HG02840 (cell line): ENCODE results near the gene PIGR.

Source experiments
- ATAC-seq: cut with Tn5 transposase; IDR thresholded peaks from one replicate; pipeline ENCODE4 v1.9.1; 2021; ENCODE audit warnings: mild to moderate bottlenecking, moderate library complexity, moderate number of reproducible peaks; ENCODE audit not compliant: unreplicated experiment, low FRiP score

PIGR gene, protein sequence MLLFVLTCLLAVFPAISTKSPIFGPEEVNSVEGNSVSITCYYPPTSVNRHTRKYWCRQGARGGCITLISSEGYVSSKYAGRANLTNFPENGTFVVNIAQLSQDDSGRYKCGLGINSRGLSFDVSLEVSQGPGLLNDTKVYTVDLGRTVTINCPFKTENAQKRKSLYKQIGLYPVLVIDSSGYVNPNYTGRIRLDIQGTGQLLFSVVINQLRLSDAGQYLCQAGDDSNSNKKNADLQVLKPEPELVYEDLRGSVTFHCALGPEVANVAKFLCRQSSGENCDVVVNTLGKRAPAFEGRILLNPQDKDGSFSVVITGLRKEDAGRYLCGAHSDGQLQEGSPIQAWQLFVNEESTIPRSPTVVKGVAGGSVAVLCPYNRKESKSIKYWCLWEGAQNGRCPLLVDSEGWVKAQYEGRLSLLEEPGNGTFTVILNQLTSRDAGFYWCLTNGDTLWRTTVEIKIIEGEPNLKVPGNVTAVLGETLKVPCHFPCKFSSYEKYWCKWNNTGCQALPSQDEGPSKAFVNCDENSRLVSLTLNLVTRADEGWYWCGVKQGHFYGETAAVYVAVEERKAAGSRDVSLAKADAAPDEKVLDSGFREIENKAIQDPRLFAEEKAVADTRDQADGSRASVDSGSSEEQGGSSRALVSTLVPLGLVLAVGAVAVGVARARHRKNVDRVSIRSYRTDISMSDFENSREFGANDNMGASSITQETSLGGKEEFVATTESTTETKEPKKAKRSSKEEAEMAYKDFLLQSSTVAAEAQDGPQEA

DNA sequence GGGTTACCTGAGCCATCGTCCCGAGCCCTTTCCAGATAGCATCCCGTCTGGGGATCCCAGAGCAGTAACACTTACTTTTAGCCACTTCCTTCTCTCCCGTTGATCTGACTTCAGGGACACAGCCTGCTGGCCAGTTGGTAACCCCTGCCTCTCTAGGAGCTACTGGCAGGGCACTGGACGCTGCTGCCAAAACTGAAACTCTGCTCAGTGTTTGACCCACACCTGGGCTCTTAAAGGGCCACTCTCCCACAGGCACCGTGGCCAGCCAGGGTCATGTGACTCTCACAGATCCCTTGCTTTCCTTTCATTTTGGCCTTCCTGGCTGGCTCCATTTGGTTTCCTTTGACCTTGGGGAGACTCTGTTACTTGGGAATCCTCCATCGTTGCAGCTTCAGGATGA, at the start of gene PIGR:
Gene PIGR (minus strand): TSS at position 206 of the 400 bp plus-strand sequence. CDS start 5,935 bp downstream, outside the sequence.
- no peak for ATAC-seq

DNA sequence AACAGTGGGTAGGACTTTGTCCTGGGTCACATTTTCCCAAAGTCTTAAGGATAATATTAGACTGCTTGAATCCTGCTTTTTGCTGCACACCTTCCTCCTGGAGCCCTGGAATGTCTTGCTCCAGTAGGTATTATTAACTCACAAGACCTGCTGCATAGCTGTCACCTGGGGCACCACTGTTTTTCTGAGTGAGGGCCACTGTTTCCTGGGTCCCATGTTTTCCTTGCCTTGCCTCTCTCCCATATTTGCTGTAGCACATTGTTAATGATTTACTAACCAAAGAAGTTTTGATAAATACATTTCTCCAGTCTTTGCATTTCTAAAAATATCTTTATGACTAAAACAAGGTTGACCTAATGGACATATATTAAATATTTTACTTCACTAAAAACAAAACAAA, 46.5 kb upstream of the PIGR start:
- no peak for ATAC-seq

DNA sequence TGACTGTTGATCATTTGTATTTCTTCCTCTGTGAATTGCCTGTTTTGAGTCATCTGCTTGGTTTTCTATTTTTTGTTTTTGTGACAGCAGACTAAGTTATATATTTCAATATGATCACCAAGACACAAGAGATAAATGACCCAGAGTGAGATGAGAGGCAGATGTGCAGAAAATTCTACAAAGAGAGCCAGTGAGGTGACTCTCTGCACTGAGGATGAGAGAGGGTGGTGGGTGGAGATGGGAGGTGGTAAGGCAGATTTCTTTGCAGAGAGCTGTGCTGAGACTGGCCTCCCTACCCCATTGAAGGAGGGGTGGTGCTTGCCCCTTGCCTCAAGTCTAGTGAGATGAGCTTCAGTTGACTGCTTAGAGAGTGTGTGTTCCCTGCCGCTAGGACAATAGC, 41.6 kb upstream of the PIGR start:
- ATAC-seq, result no peak

DNA sequence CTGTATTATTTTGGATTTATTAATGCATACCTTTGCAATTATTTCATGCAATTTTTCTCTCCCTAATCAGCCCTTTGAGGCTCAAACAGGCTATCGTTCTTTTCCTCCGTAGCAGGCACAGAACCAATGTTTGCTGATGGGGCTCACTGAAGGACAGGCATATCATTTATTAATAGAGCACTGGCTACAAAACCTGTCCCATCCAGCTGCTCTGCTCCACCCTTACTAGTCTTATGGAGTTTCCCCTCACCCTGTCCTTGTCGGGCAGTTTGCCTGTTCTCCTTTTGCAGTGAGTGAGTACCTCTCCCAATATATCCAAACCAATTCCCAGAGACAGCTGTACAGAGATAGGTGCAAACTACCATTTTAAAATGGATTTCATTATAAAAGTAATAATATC, 40.6 kb upstream of the PIGR start:
- no peak for ATAC-seq

DNA sequence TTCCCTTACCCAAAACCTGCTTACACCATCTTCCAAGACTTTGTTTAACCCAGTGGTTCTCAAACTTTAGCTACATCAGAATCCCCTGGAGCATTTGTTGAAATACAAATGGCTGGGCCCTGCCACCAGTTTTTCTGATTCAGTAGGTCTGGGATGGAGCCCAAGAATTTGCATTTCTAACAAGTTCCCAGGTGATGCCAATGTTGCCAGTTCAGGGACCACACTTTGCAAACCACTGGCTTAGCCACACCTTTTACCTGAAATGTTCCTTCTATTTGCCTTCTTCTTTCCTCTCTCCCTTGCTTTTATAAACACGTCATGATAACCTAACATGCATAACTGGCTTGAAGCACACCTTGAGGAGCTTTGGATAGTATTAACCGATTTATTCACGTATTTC, 40.1 kb upstream of the PIGR start:
- ATAC-seq, result no peak

DNA sequence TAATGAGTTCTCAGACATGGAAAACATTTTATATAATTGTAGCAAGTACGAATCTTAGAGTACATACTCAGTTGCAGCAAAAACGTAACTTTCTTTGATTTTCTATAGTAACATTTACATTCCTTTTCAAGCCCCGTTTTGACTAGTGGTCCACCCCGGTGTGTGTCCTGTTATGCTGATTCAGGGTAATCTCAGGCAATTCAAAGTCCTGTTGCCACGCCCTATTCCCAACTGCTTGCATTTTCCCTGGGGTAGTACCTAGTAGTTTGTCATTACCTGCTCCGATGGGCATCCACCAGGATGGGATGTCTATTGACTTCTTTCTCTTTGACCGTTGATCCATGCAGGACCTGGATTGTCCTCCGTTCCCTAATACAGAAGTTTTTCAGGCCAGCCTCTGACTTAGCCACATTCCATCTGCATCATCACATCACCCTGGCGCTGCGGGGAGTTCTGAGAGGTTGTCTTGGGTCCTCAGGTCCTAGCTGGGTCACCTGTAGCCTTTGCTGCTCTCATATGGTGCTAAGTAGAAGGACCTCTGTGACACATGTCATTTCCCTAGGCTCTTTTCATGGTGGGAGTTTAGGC, 39.0 kb upstream of the PIGR start:
- no peak for ATAC-seq

DNA sequence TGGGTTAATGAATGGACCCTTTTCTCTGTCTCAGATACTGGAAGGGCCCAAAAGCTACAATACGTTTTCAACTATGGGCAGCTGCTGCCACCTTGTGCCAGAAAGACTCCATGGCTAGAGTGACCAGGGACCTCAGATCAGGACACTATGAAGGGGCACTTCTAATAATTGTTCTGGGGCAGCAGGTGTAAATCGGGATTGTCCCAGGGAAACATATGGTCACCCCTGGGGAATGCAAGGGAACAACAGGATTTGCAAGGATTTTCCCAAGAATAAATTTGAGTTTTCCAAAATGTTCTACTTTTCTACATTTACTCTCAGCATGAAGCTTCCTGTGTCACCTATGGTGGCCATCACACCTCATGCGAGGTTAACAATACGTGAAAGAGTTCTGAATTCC, 36.0 kb upstream of the PIGR start:
- ATAC-seq, result no peak

DNA sequence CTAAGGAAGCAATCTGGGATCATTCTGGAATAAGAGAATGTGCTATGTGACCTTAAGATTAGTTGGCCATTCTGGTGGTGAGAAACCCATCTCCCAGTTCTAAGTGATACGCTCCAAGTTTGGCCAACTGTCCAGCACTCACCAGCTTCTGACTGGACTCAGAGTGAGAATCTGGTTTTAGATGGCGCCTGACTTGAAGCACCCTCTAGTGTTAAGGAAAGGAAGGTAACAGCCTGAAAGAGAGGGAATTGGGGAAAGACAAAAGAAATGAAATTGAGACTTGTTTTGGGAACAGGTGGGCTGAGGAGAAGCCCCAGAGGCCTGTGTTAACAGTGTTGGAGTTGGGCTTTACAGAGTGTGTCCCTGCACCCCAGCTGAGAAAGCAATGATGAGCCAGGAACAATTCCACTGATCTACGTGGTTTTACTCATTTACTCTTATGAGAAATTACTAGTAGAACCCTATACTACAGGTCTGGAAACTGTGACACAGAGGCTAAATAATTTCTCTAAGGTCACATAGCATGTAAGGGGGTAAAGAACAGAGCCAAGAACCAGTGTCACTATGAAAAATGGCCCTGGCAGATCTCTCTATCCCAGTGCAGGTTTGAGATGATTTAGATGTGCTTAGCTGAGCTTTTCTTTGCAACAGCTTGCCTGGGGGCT, 33.2 kb upstream of the PIGR start:
- no peak for ATAC-seq

DNA sequence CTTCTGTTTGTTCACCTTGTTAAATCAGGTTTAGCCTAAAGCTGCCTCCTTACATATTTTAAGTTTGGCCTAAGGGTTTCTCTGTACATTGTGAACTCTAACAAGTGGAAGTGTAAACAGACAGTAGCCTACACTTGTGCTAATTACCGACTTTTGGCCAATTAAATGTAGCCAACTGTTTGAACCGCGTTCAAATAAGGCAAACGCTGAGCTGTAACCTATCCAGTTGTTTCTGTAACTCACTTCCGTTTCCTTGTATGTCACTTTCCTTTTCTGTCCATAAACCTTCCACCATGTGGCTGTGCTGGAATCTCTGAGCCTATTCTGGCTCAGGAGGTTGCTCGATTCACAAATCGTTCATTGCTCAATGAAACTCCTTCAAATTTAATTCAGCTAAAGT, 32.0 kb upstream of the PIGR start:
- ATAC-seq, result no peak

DNA sequence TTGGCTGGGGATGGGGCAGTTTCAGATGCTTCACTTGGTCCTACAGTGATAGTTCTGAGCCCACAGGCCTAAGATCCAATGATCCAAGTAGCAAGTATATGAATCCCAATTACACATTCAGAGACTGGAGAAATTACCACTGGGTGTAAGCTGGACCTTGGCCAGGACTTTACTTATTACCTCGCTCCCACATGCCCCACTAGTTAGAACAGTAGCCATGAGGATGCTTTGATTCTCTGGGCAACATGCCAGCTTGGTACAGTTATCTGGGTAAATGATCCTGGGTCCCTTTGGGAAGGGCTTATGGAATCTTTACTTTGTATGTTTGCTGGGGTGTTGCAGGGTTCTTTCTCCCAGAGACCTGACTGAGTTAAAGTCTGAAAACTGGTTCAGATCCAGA, 29.0 kb upstream of the PIGR start:
- no peak for ATAC-seq

DNA sequence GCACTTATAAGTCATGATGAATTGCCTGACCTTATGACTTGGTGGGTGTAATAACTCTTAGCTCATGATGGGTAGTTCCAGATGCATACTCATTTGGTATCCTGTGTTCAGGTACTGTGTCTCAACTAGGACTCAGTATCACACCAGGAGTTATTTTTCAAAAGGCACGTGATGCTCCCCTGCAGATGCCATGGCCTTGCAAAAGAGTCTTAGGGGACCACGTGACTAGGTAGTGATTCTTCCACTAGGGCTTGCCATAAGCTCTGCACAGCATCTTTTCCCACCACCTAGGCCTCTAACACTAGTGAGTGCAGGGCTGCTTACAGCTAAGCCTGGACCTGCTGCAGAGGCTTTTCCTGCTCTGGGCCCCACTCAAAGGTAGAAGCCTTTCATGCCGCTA, 27.9 kb upstream of the PIGR start:
- ATAC-seq, result no peak

DNA sequence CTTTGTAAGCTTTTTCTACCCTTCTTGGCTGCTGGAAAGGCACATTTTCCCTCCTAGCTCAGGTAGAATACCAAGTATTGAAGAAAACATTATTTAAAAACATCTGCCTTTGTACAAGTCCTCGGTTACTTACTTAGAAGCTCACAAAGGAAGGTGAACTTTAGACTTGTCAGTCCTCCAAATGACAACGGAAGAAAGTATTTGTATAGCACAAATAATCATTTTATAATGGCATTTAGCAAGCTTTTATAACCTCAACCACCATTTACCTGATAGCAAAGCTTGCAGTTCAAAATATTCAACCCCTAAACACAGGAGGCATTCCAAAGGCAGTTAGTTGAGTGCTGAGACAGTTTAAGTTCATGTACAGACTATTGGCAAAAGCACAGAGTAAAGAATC, 26.5 kb upstream of the PIGR start:
- no peak for ATAC-seq

DNA sequence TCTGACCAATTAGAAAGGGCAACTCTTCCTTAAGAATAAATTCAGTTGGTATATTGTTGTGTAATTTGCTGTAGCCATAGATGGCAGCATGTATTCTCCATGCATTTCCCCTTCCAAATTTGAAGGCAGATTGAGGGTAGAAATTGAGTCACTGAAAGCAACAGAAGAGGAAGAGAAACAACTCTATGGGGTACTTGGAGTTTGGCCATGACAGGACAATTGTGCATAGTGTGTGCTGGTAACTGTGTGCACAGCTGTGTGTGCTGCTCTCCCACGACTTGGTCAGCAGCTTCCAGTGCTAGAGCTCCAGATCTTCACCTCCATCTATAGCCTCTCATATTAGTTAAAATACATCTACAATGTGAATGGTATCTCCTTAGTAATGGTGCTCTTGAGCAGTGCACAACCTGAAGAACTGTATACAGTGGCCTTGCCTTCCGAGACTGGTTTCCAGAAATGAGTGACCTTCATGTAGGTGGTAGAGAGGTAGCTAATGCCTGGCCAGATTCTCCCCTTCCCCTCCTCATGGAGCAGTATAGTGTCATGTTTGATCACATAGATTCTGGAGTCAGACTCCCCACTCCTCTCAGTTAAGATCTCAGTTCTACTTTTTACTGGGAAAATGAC, 24.9 kb upstream of the PIGR start:
- no peak for ATAC-seq

DNA sequence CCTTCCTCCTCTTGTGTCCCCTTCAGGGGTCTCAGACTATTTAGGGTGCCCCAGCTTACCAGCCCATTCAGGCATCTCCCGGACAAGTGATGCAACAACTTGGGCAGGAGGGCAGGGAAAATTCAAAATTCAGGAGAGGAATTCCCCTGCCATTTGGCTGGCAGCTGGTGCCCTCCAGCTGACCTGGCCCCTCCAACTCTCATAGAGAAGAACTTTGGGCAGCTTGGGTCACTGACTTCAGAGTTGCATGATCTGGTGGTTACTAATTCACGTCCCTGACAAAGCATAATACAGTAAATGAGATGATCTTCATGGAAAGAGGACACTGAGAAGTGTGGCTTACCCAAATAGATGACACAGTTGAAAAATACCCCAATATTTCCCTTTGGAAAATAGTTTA, 24.2 kb upstream of the PIGR start, which contains the start of gene FCAMR:
Gene FCAMR (minus strand): TSS at position 15 of the 400 bp plus-strand sequence. CDS start 335 bp downstream, outside the sequence.
- no peak for ATAC-seq

DNA sequence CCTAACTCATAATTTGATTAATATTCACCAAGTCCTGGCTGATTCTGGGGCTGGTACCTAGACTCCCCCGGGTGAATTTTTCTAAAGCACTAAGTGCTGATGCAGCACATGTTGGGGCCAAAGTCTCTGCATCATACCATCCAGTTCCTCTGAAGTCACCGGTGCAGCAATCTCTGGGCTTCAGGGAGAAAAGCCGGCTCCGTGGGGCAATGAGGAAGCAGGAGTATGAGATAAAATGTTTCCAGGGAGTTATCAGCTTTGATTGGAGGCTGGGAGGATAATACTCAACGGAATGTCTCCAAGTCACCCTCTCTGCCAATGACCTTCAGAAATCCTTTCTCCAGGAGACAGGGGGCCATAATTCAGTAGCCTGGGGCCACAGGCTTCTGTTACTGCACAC, 22.8 kb upstream of the PIGR start:
- ATAC-seq, result no peak

DNA sequence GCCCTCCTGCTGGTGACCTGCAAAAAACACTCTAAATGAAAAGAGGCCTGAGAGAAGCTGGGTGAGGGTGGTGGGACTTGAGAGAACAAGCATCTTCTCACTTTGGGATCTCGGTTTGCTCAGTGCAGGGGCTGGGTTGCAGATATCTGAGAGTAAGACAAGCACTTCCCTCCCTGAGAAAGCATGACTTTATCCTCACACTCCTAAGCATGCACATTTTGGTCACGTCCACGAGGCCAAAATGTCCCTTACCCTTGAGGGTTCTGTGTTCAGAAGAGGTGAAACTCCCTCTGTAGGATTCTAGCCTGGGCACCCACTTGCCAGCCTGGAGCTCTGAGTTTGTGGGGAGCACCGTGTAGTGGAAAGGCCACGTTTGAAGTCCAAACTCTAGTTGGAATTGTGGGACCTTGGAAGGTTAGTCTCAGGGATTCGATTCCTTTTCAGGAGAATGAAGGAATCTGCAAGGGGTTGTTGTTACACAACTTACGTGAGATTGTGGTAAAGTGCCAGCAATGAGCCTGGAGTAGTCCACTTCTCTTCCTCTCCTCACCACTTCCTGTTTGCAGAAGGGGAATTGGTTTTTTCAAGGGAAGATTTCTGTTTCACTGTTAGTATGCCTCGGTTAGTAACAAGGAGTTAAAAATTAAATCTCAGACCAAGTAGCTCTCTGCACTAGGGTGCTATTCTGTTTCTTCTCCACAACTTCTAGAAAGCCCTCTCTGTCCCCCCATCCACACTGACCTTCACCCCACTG, 21.0 kb upstream of the PIGR start:
- ATAC-seq, result no peak

DNA sequence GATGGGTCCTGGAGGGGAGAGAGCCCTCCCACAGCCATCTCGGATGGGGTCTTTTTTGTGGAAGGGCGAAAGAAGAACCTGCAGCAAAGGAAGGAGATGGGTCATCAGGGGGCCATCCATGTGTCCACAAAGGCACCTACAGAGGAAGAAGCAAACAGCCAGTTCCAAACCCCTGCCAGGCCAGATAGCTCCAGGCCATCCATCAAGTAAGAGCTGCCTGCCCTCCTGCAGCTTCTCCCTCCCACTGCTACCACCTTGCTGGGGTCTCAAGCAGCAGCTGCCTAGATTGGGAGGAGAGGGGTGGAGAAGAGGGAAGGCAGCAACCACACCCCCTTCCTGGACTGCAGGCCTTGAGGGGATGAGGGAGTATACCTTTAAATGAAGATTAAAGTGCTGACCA, 19.5 kb upstream of the PIGR start:
- ATAC-seq, result no peak

DNA sequence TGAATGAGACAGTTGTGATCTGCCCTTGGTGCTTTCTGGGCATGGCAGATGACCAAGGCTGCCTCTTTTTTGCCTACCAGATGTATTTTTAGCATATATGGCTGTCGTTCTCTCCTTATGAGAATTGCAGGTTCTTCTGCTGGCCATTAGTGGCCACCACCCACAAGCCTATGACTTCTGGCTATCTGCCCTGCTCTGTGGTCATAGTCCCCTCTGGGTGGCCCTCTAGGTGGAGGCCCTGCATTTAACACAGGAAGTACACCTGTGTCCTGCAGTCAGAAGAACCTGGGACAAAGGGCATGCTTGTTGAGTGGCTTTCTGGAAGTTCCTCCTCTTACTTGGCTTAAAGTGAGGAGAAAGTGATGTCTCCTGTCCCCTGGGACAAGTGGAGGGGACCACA, 17.5 kb upstream of the PIGR start:
- no peak for ATAC-seq

DNA sequence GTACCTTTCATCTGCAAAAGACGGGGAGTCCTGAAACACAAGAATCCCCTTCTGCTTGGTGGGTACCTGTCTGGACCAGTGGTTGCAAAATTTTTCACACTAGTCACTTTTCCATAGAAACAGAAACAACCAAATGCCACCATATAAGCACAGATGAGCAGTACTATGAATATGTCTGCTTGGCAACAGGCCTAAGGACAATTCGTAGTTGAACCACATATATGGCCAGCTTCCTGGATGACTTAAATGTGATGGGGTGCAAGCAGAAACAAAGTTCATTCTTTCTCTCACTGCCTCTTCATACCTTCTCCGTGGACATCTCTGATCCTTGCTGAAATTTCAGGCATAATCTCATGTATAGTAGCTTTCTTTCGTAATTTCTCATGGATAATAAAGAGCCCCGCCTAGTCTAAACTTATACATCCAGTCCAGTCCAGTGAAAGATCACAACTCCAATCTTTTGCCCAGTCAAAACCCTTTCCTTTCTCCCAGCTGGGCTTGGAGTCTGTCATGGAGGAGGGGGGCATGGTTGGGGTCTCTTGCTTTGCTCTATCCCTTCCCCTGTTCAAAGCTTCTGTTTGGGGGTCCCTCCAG, 16.9 kb upstream of the PIGR start:
- ATAC-seq, result no peak
